Fibroblast of gingiva (primary cell): ENCODE results near the gene KIR3DL3.
"Not testable (repeated sequence)": the region's sequence is repeated elsewhere in the genome, so short reads cannot be mapped to it uniquely, and the experiment has no call there.

Source experiments
- DNase-seq: peaks from one replicate; pipeline ENCODE4 v3.0.0-alpha.2; 2011; ENCODE audit warnings: low read depth

The KIR3DL3 gene

GRCh38 chr19:54731191-54731590, 6.9 kb downstream of the KIR3DL3 start:
- no peak for DNase-seq

GRCh38 chr19:54738306-54738705, 14.1 kb downstream of the KIR3DL3 start, which contains the start of gene KIR2DL3:
Gene KIR2DL3, plus strand, starts transcription at chr19:54738513. Its CDS starts 33 bp downstream, at chr19:54738546.
- DNase-seq = not testable (repeated sequence)

GRCh38 chr19:54738715-54739114, 14.5 kb downstream of the KIR3DL3 start:
- DNase-seq = no peak

- DNase-seq = no peak
These were observed 15.6 kb downstream of the KIR3DL3 start for GRCh38 chr19:54739587-54740497.

GRCh38 chr19:54741950-54742349, 17.7 kb downstream of the KIR3DL3 start:
- not testable (repeated sequence) for DNase-seq

DNA sequence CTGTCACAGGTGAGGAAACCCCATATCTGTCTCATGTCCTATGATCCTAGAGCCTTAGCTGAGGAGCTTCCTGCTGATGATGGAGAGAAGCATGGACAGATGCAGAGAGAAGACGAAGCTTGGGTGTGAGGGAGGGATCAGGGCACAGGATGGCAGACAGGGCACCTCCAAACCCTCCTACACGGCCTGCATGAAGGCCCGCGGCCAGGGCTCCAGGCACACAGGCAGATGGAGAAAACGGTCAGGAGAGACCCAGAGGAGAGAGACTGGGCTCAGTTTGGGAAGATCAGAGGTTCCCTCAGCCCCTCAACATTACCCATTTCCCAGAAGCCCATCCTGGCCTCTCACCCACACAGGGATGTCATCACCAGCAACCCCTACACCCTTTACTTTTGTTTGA, 19.8 kb downstream of the KIR3DL3 start:
- not testable (repeated sequence) for DNase-seq

DNA sequence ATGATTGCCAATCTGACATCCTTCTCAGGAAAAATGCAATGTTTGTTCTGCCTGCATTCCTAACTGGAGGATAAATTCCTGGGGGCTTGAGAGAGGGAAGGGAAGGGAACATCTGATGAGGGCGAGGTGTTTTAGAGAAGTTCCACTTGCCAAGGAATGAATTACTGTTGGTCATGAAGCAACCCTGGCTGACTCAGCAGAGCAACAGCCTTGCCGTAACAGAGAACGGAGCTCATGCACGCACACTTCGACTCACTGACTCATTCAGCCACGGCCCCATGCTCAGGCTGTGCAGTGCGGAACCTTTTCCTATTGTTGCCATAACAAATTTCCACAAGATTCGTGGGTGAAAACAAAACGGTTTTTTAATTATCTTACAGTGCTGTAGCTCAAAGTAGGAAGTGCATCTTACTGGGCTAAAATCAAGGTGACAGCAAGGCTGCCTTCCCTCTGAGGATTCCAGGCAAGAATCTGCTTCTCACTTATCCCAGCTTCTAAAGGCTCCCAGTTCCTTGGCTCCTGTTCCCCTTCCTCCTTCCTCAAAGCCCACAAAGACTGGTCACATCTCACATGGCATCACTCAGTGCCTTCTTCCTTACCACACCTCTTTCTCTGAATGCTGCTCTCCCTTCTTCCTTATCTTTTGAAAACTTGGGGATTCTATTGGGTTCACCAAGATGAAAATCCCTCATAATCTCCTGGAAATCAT, 23.5 kb downstream of the KIR3DL3 start:
- DNase-seq = not testable (repeated sequence)

- not testable (repeated sequence) for DNase-seq
These were observed 26.0 kb downstream of the KIR3DL3 start for GRCh38 chr19:54750276-54750675.

- DNase-seq = not testable (repeated sequence)
These were observed 32.2 kb downstream of the KIR3DL3 start for GRCh38 chr19:54756204-54757110.

GRCh38 chr19:54758577-54758976, 34.3 kb downstream of the KIR3DL3 start:
- DNase-seq = not testable (repeated sequence)

DNA sequence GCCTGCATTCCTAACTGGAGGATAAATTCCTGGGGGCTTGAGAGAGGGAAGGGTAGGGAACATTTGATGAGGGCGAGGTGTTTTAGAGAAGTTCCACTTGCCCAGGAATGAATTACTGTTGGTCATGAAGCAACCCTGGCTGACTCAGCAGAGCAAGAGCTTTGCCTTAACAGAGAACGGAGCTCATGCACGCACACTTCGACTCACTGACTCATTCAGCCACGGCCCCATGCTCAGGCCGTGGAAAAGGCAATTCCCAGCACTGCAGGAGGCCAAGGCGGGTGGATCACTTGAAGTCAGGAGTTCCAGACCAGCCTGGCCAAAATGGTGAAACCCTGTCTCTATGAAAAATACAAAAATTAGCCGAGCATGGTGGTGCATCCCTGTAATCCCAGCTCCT, 40.0 kb downstream of the KIR3DL3 start:
- not testable (repeated sequence) for DNase-seq

DNA sequence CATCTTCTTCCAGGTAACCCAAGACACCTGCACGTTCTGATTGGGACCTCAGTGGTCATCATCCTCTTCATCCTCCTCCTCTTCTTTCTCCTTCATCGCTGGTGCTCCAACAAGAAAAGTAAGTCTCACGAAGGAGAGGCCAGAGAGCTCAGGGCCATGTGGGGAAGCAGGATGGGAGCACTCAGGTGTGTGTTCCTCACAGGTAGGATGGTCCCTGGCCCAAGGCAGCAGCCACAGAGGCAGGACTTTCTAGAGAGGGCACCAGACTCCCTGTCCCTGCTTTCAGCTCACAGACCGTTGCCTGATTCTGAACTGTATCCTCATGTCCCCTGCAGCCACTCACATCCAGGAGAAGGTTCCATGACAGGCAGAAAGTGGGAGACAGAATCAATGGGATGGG, 42.2 kb downstream of the KIR3DL3 start:
- not testable (repeated sequence) for DNase-seq

GRCh38 chr19:54769646-54770045, 45.4 kb downstream of the KIR3DL3 start, which contains the start of gene KIR2DL1:
Gene KIR2DL1, plus strand, starts transcription at chr19:54769793. Its CDS starts 58 bp downstream, at chr19:54769851.
- not testable (repeated sequence) for DNase-seq

DNA sequence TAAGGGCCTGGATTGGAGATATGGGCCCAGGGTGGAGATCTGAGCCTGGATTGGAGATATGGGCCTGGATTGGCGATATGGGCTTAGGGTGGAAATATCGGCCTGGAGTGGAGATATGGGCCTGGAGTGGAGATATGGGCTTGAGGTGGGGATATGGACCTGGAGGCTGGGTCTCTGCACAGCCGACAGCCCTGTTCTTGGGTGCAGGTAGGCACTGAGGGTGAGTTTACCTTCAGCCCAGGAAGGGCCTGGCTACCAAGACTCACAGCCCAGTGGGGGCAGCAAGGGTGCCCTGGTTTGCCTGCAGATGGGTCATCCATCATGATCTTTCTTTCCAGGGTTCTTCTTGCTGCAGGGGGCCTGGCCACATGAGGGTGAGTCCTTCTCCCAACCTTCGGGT, 46.3 kb downstream of the KIR3DL3 start:
- not testable (repeated sequence) for DNase-seq

GRCh38 chr19:54771018-54771960, 47.0 kb downstream of the KIR3DL3 start:
- not testable (repeated sequence) for DNase-seq

DNA sequence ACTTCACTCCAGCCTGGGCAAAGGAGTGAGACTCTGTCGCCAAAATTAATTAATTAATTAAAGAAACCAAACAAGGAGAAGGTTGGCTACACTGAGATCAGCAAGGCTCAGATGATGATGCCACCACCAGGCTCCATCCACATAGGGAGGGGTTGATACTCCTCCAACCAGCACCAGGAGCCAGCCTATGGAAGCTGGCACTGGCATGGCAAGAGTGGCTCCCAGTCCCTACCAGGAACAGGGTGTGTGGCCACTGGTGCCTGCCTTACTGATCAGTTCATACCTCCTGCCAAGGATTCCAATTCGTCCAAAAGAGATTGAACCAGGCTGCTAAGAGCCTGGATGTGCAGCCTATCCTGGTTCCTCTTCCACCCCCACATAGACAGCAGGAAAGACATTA, 48.4 kb downstream of the KIR3DL3 start:
- not testable (repeated sequence) for DNase-seq

GRCh38 chr19:54775095-54775815, 51.0 kb downstream of the KIR3DL3 start:
- not testable (repeated sequence) for DNase-seq

DNA sequence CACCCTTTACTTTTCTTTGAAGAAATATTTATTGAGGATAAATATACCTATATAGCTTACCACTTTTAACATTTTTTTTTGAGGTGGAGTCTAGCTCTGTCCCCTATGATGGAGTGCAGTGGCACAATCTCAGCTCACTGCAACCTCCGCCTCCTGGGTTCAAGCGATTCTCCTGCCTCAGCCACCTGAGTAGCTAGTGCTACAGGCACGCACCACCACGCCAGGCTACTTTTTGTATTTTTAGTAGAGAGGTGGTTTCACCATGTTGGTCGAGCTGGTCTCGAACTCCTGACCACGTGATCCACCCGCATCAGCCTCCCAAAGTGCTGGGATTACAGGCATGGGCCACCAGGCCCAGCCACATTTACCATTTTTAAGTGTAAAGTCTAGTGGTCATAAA, 51.6 kb downstream of the KIR3DL3 start:
- not testable (repeated sequence) for DNase-seq

- not testable (repeated sequence) for DNase-seq
These were observed 53.6 kb downstream of the KIR3DL3 start for GRCh38 chr19:54777851-54778250.

DNA sequence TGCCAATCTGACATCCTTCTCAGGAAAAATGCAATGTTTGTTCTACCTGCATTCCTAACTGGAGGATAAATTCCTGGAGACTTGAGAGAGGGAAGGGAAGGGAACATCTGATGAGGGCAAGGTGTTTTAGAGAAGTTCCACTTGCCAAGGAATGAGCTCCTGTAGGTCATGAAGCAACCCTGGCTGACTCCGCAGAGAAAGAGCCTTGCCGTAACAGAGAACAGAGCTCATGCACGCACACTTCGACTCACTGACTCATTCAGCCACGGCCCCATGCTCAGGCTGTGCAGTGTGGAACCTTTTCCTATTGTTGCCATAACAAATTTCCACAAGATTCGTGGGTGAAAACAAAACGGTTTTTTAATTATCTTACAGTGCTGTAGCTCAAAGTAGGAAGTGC, 54.7 kb downstream of the KIR3DL3 start:
- not testable (repeated sequence) for DNase-seq
